AG09309 (cell line): Measurements from ENCODE around the gene AEBP1.

Source experiments
- DNase-seq: peaks from one replicate; pipeline ENCODE4 v3.0.0-alpha.2; 2010; ENCODE audit warnings: low read depth
- H3K4me3 ChIP-seq: 2 replicates; pipeline ENCODE4 v1.5.1; 2011; ENCODE audit warnings: mild to moderate bottlenecking, low read depth, low read length, moderate library complexity; ENCODE audit not compliant: control insufficient read depth
- CTCF ChIP-seq: IDR thresholded peaks from 2 replicates; pipeline ENCODE4 v1.5.1; 2011; ENCODE audit warnings: mild to moderate bottlenecking, low read depth, low read length, inconsistent platforms; ENCODE audit not compliant: insufficient read depth, control insufficient read depth; ENCODE audit errors: missing control alignments

AEBP1 gene

DNA sequence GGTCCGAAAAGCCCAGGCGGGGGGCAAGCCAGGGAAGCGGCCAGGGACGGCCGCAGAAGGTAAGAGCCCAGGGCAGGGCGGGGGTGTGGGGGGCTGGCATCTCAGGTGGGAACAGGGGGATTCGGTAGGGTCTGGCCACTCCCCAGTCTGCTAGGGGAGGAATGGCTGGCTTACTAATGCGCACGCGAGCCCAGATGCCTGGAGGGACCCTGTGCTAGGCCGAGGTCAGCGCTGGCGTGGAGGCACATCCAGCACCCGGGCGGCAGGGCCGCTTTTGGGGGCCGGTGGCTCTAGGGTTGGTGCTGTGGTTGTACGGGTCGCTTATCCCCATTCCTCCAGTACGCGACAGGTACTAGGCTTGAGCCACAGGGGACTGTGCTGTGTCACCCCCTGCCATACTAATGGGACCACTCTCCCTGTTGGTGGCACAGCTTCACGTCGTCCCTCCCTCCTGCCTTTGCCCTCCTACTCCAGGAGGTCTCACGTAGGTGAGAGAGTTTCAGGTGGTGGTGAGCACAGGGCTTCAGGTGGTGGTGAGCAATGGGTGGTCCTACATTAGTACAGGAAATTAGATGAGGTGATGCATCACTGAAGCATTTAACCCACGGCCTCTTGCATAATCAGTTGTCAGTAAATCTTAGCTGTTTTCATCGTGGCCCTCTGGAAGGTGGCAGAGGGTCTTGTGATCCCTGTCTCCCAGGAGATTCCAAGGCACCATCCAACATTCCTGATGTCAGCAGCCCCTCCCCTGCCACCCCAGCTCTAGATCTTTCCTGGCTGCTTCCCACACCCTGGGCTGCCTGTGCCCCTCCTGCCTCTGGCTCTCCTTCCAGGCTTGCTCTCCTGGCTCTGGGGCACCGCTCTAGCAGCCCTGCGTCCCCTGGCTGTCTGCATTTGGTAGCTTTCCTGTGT is 971 bp downstream of the AEBP1 start:
- DNase-seq = peak; percentile 62
- H3K4me3 ChIP-seq = peak overlapping the region; percentile 62
- TF ChIP-seq CTCF = peak; percentile 17

DNA sequence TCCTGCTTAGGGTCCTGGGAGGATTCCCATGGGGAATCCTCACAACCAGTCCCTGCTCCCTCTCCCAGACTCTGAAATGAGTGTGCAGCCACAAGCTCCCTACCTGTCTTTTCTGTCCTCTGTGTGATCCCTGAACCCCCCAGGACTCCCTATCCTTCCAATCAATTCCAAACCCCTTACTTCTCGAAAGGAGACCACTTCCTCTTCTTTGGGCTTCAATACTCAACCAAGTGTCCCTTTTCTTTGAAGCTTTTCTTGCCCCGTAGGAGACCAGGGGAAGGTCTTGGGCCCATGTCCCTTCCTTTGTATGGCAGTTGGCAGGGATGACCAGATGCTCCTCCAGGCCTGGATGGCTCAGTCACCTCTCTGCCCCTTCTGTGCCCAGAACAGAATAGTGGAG is 1.7 kb downstream of the AEBP1 start:
- H3K4me3 ChIP-seq = peak overlapping the region; percentile 62
- no peak for DNase-seq
- no peak for TF ChIP-seq CTCF

- TF ChIP-seq CTCF = no peak
- DNase-seq = no peak
- peak overlapping the region; percentile 62 for H3K4me3 ChIP-seq
Observed at GRCh38 chr7:44106311-44107065, 2.3 kb downstream of the AEBP1 start.

GRCh38 chr7:44107116-44107960 is 3.2 kb downstream of the AEBP1 start:
- no peak for TF ChIP-seq CTCF
- H3K4me3 ChIP-seq = peak overlapping the region; percentile 62
- DNase-seq = no peak

DNA sequence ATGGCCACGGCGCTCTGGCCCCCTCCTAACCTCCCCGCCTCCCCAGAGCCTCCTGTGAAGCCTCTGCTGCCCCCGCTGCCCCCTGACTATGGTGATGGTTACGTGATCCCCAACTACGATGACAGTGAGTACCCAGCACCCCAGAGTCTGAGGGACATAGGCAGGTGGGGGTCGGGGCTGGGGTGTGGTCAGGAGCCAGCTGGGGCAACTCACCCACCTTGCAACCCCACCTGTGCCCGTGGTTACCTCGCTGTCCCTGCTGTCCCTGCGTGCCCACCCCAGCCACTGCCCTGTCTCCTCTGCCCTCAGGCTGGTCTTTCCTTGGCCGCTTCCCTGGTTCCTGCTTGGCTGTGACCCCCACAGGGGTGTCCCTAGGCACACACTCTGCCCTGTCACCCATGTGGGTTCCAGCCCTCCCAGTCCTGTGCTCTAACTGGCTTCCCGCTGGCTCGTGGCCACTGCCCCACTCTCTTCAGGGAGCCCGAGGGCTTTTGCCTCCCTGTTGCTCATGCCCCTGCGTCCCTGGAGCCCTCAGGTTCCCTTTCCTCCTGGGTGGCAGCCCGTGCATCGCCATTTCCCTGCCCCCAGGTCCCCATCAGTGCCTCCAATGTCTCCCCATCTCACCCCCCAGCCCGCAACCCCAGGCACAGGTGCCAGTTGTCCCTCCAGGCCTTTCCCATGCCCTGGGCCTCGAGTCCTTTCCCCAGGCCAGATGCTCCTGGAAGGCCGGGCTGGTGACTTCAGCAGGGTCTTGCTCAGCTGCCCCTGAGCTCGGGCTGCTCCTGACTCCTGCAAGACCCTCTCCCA is 4.0 kb downstream of the AEBP1 start:
- peak overlapping the region; percentile 62 for H3K4me3 ChIP-seq
- no peak for TF ChIP-seq CTCF
- DNase-seq = no peak
